H1 (cell line): ENCODE results near the gene TBCA. TPM values are rescaled to one million over a fixed set of nuclear protein-coding genes. Genes with fewer than 3 reads are reported as not detected.

ENCODE experiments used
- CTCF ChIA-PET: fragments of 300-600 bp; sonication (Branson Sonifier 250); formaldehyde crosslinking; loops from one replicate; lab custom pipeline; 2021; ENCODE audit not compliant: partially characterized antibody; lab: Charles Lee
- POLR2A ChIA-PET: fragments of 300-600 bp; sonication (Branson Sonifier 250); formaldehyde crosslinking; loops from one replicate; lab custom pipeline; 2021; ENCODE audit warnings: inconsistent platforms; ENCODE audit not compliant: partially characterized antibody; lab: Charles Lee
- DNase-seq, 2 experiments: peaks; one replicate each; pipeline versions ENCODE4 v3.0.0 to v3.0.0-alpha.2; 2010 to 2022; ENCODE audit warnings: low spot score in 2 of 2, low read depth in 1 of 2, mixed read lengths in 1 of 2
- FAIRE-seq: peaks from 2 replicates; lab custom pipeline; 2011; peaks lifted over from hg19 to GRCh38; lab: Jason Lieb, UNC
- H2AFZ ChIP-seq: 2 replicates; pipeline ENCODE4 v1.8.1; 2012; ENCODE audit warnings: low read length, inconsistent platforms
- H2AK5ac ChIP-seq: 2 replicates; pipeline ENCODE4 v1.6.1; 2013; ENCODE audit warnings: low read depth, low read length
- H2BK120ac ChIP-seq: replicated peaks from 2 replicates; pipeline ENCODE3; 2013; ENCODE audit warnings: low read depth, low read length, inconsistent platforms
- H2BK12ac ChIP-seq: 2 replicates; pipeline ENCODE4 v1.6.1; 2013; ENCODE audit warnings: low read depth, low read length
- H2BK15ac ChIP-seq: 2 replicates; pipeline ENCODE4 v1.6.1; 2013; ENCODE audit warnings: low read length
- H2BK20ac ChIP-seq: 2 replicates; pipeline ENCODE4 v1.6.1; 2013; ENCODE audit warnings: low read length
- H2BK5ac ChIP-seq: 2 replicates; pipeline ENCODE4 v1.6.1; 2013; ENCODE audit warnings: low read depth, low read length
- H3K14ac ChIP-seq: 2 replicates; pipeline ENCODE4 v1.6.1; 2013; ENCODE audit warnings: inconsistent platforms; ENCODE audit not compliant: insufficient read length
- H3K18ac ChIP-seq: 2 replicates; pipeline ENCODE4 v1.6.1; 2013; ENCODE audit warnings: low read length; ENCODE audit errors: extremely low read depth
- H3K23ac ChIP-seq: 2 replicates; pipeline ENCODE4 v1.6.1; 2013; ENCODE audit warnings: inconsistent platforms; ENCODE audit not compliant: insufficient read length
- H3K23me2 ChIP-seq: 2 replicates; pipeline ENCODE4 v1.6.1; 2013; ENCODE audit warnings: low read depth, low read length
- H3K27ac ChIP-seq: 2 replicates; pipeline ENCODE4 v1.6.1; 2011; ENCODE audit warnings: low read depth, low read length, inconsistent platforms
- H3K27me3 ChIP-seq, 4 experiments: replicated peaks in 1 of 4; 1 replicate in 1 of 4; 2 replicates in 3 of 4; pipeline versions ENCODE4 v1.6.1 to v1.8.1; 2011 to 2013; ENCODE audit warnings: low read length in 3 of 4, mild to moderate bottlenecking in 3 of 4, inconsistent platforms in 2 of 4, mixed read lengths in 2 of 4, moderate library complexity in 1 of 4; ENCODE audit not compliant: control insufficient read depth in 3 of 4, insufficient read depth in 3 of 4; ENCODE audit errors: extremely low read depth in 1 of 4
- H3K36me3 ChIP-seq, 4 experiments: 2 replicates each; pipeline versions ENCODE4 v1.6.1 to v1.8.1; 2011 to 2013; ENCODE audit warnings: mild to moderate bottlenecking in 4 of 4, low read length in 3 of 4, moderate library complexity in 2 of 4, control low read depth in 1 of 4, inconsistent platforms in 1 of 4; ENCODE audit not compliant: insufficient read depth in 4 of 4, control insufficient read depth in 2 of 4
- H3K4ac ChIP-seq: replicated peaks from 2 replicates; pipeline ENCODE3; 2013; ENCODE audit warnings: low read length, low read depth, mixed read lengths, inconsistent platforms; ENCODE audit not compliant: insufficient read length
- H3K4me1 ChIP-seq, 4 experiments: replicated peaks in 1 of 4; 1 replicate in 1 of 4; 2 replicates in 3 of 4; pipeline versions ENCODE4 v1.6.1 to v1.8.1; 2011 to 2013; ENCODE audit warnings: low read length in 3 of 4, inconsistent platforms in 2 of 4, mixed read lengths in 1 of 4; ENCODE audit not compliant: insufficient read depth in 4 of 4, control insufficient read depth in 3 of 4
- H3K4me2 ChIP-seq, 2 experiments: 2 replicates each; pipeline versions ENCODE4 v1.6.1 to v1.8.1; 2011 to 2013; ENCODE audit warnings: low read depth in 2 of 2, low read length in 2 of 2, control low read depth in 1 of 2, inconsistent platforms in 1 of 2, mild to moderate bottlenecking in 1 of 2; ENCODE audit not compliant: insufficient read depth in 1 of 2
- H3K4me3 ChIP-seq, 4 experiments: fragments of 200-600, 300-600 bp in 1 of 4; sonication (generic), shearing (Covaris generic), sonication (Bioruptor Twin) in 1 of 4; 2 replicates each; pipeline versions ENCODE4 v1.5.1 to v1.8.1; 2011 to 2016; ENCODE audit warnings: low read length in 4 of 4, low read depth in 3 of 4, control low read depth in 2 of 4, inconsistent platforms in 2 of 4, mild to moderate bottlenecking in 2 of 4, mixed read lengths in 1 of 4, moderate library complexity in 1 of 4; ENCODE audit not compliant: insufficient read depth in 2 of 4; ENCODE audit errors: extremely low read depth in 1 of 4
- H3K56ac ChIP-seq: replicated peaks from 2 replicates; pipeline ENCODE3; 2013; ENCODE audit warnings: low read depth, mild to moderate bottlenecking, mixed read lengths, low read length, inconsistent platforms; ENCODE audit not compliant: insufficient read length
- H3K79me1 ChIP-seq: 2 replicates; pipeline ENCODE4 v1.6.1; 2013; ENCODE audit warnings: low read depth, low read length, control low read depth
- H3K79me2 ChIP-seq, 2 experiments: 2 replicates each; pipeline versions ENCODE4 v1.6.1 to v1.8.1; 2012 to 2013; ENCODE audit warnings: low read length in 2 of 2, mild to moderate bottlenecking in 2 of 2, inconsistent platforms in 1 of 2; ENCODE audit not compliant: insufficient read depth in 2 of 2, control insufficient read depth in 1 of 2
- H3K9ac ChIP-seq, 4 experiments: replicated peaks in 1 of 4; 1 replicate in 1 of 4; 2 replicates in 3 of 4; pipeline versions ENCODE4 v1.6.1 to v1.8.1; 2011 to 2013; ENCODE audit warnings: low read depth in 3 of 4, low read length in 3 of 4, control low read depth in 2 of 4, mild to moderate bottlenecking in 2 of 4, moderate library complexity in 2 of 4, inconsistent platforms in 1 of 4; ENCODE audit errors: extremely low read depth in 1 of 4
- H3K9me3 ChIP-seq, 2 experiments: 2 replicates each; pipeline versions ENCODE4 v1.6.1 to v1.8.1; 2012 to 2013; ENCODE audit warnings: mild to moderate bottlenecking in 2 of 2, moderate library complexity in 2 of 2, control low read depth in 1 of 2, inconsistent platforms in 1 of 2, low read depth in 1 of 2, low read length in 1 of 2, mixed read lengths in 1 of 2; ENCODE audit not compliant: insufficient read depth in 2 of 2
- H4K20me1 ChIP-seq, 2 experiments: replicated peaks in 1 of 2; 2 replicates each; pipeline versions ENCODE3 to v1.8.1; 2011 to 2013; ENCODE audit warnings: inconsistent platforms in 2 of 2, low read length in 2 of 2, mild to moderate bottlenecking in 1 of 2; ENCODE audit not compliant: insufficient read depth in 2 of 2, control insufficient read depth in 1 of 2
- H4K5ac ChIP-seq: 2 replicates; pipeline ENCODE4 v1.6.1; 2013; ENCODE audit warnings: low read length, low read depth, mixed read lengths, inconsistent platforms; ENCODE audit not compliant: insufficient read length
- H4K8ac ChIP-seq: 2 replicates; pipeline ENCODE4 v1.8.0; 2013; ENCODE audit warnings: mild to moderate bottlenecking, moderate library complexity, low read length, inconsistent platforms; ENCODE audit not compliant: insufficient read depth; ENCODE audit errors: extremely low read depth
- H4K91ac ChIP-seq: replicated peaks from 2 replicates; pipeline ENCODE3; 2013; ENCODE audit warnings: low read length, mixed read lengths, inconsistent platforms; ENCODE audit not compliant: insufficient read length
- ATF3 ChIP-seq: IDR thresholded peaks from 2 replicates; pipeline ENCODE4 v1.6.1; 2011; ENCODE audit warnings: low read depth, mild to moderate bottlenecking, low read length; ENCODE audit not compliant: insufficient read depth
- CTCF ChIP-seq, 3 experiments: IDR thresholded peaks; 1 replicate in 2 of 3; 2 replicates in 1 of 3; pipeline versions ENCODE4 v1.5.1 to v1.6.1; 2011; ENCODE audit warnings: low read length in 3 of 3, mild to moderate bottlenecking in 3 of 3, inconsistent platforms in 2 of 3, low read depth in 1 of 3, moderate library complexity in 1 of 3; ENCODE audit not compliant: insufficient read depth in 1 of 3; ENCODE audit errors: control extremely low read depth in 1 of 3
- FOSL1 ChIP-seq: IDR thresholded peaks from 2 replicates; pipeline ENCODE4 v1.6.1; 2011; ENCODE audit warnings: mild to moderate bottlenecking, low read depth, low read length, moderate library complexity; ENCODE audit not compliant: insufficient read depth
- WGBS, 2 experiments: shearing (Covaris generic) in 1 of 2; methylation state at CpG; one replicate each; pipeline versions ENCODE4 v1.1.6 to v1.1.7; 2013 to 2015; ENCODE audit warnings: low lambda C conversion rate in 2 of 2, mixed read lengths in 2 of 2, inconsistent platforms in 1 of 2, low coverage in 1 of 2, missing lambda C conversion rate in 1 of 2; ENCODE audit not compliant: insufficient replicate concordance in 2 of 2, insufficient coverage in 1 of 2, insufficient read length in 1 of 2; ENCODE audit errors: extremely low coverage in 1 of 2, missing lambda C conversion rate in 1 of 2; 5-methylcytosine and 5-hydroxymethylcytosine counted together
- long read RNA-seq, 2 experiments: library from RNA in 1 of 2; library from capped mRNA in 1 of 2; stranded (forward); transcript quantifications; one replicate each; pipeline ENCODE4 v2.0.0, GENCODE V29; 2021; ENCODE audit warnings: inconsistent platforms in 1 of 2
- polyA minus RNA-seq, 3 experiments: library from RNA; depleted of rRNA, polyadenylated mRNA; stranded (reverse); fragments of >200 nt; gene quantifications; 1 replicate in 2 of 3; 2 replicates in 1 of 3; pipeline ENCODE4 v1.2.3, GENCODE V29; 2011
- polyA plus RNA-seq, 7 experiments: library from polyadenylated mRNA; depleted of rRNA in 3 of 7; stranded (reverse) in 5 of 7; unstranded in 2 of 7; fragments of >200 nt in 5 of 7; fragments of 200-250 nt in 2 of 7; gene quantifications; 1 replicate in 5 of 7; 2 replicates in 1 of 7; 4 replicates in 1 of 7; pipeline versions ENCODE4 v1.2.1 to v1.2.3, GENCODE V29; 2011 to 2013; ENCODE audit warnings: missing spikeins in 2 of 7, mixed read lengths in 2 of 7
- total RNA-seq: library from RNA; stranded (reverse); fragmentation: NEBNext Ultra II Directional; extraction: Animal tissue kit (Norgen Biotek cat#: 25700); gene quantifications from 2 replicates; pipeline ENCODE4 v1.2.1, GENCODE V29; 2021

The TBCA gene
- total RNA-seq (315 and 320 TPM in 2 replicates), polyA plus RNA-seq (2011; rRNA removed) (40.4 and 55.7 TPM in 2 replicates), polyA minus RNA-seq (2011; rRNA and poly(A)+ RNA removed) (3.9 and 5.0 TPM in 2 replicates)
- polyA plus RNA-seq (2011; cell fraction: cytosol; rRNA removed), result 203 TPM
- 20.1 TPM for polyA plus RNA-seq (2011; cell fraction: nucleus; rRNA removed)
- polyA plus RNA-seq (2012, experiment 1 of 2), result 172 to 409 TPM (median 203 TPM) in 4 replicates
- 175 TPM for polyA plus RNA-seq (2012, experiment 2 of 2)
- polyA plus RNA-seq (2013, experiment 1 of 2), result 799 TPM
- 801 TPM for polyA plus RNA-seq (2013, experiment 2 of 2)
- 46.1 TPM for polyA minus RNA-seq (2011; cell fraction: cytosol; rRNA and poly(A)+ RNA removed)
- 9.2 TPM for polyA minus RNA-seq (2011; cell fraction: nucleus; rRNA and poly(A)+ RNA removed)
- long read RNA-seq, experiment 1, transcript TBCA-205 (3 exons, 717 nt), result minor isoform, 11 of 145 reads
- long read RNA-seq, experiment 1, transcript TBCA-202 (4 exons, 683 nt), result major isoform, 117 of 145 reads
- long read RNA-seq, experiment 1, partial matches to known transcripts, result 8 of 145 reads
- long read RNA-seq, experiment 1, other reads (novel, unspliced or antisense), result 7 of 145 reads
- long read RNA-seq, experiment 2, transcript TBCA-202 (4 exons, 683 nt), result major isoform, 5 of 9 reads
- long read RNA-seq, experiment 2, partial matches to known transcripts, result 0 of 9 reads
- long read RNA-seq, experiment 2, other reads (novel, unspliced or antisense), result 0 of 9 reads

GRCh38 chr5:77775790-77776553 is at the start of gene TBCA:
Gene TBCA, minus strand, starts transcription at chr5:77776339. Its CDS starts 82 bp downstream, at chr5:77776257.
- Histone ChIP-seq H3K9ac (peak within 1 kb of the TSS; percentile 84 to 96 (median 86)), H3K18ac (peak within 1 kb of the TSS; percentile 91), H3K27ac (peak within 1 kb of the TSS; percentile 70; the same call in 1 of the 2 replicates), H2BK12ac (peak within 1 kb of the TSS; percentile 86), H3K4me1 (peaks cover 0 to 18% (median 8%) of the 10 kb centered on the region in 4 experiments; a peak in 4 of 7 replicates), H3K4ac (peak within 1 kb of the TSS; percentile 36), H4K20me1 (peaks cover 11 to 12% of the 10 kb centered on the region in 2 experiments), H2BK5ac (peak within 1 kb of the TSS; percentile 74; the same call in 1 of the 2 replicates), H3K23me2 (no peaks in the 10 kb centered on the region; the same call in 1 of the 2 replicates), H3K27me3 (no peaks in the 10 kb centered on the region), H2BK20ac (no peak within 1 kb of the TSS), H4K91ac (peak within 1 kb of the TSS; percentile 67), H3K23ac (no peak within 1 kb of the TSS), H2AK5ac (no peak within 1 kb of the TSS; the same call in 1 of the 2 replicates), H3K14ac (no peak within 1 kb of the TSS), H3K36me3 (peaks cover 0 to under 1% (median 0%) of the 10 kb centered on the region in 4 experiments; a peak in 1 of 8 replicates), H3K4me3 (peak within 1 kb of the TSS; percentile 72 to 86 (median 80)), H3K4me2 (peak within 1 kb of the TSS; percentile 76 to 92), H2AFZ (peak within 1 kb of the TSS; percentile 98), H3K9me3 (no peaks in the 10 kb centered on the region), H3K79me1 (no peaks in the 10 kb centered on the region), H4K8ac (peak within 1 kb of the TSS; percentile 91), H3K79me2 (peaks cover 11 to 47% of the 10 kb centered on the region in 2 experiments), H2BK15ac (peak within 1 kb of the TSS; percentile 62; the same call in 1 of the 2 replicates), H4K5ac (peak within 1 kb of the TSS; percentile 71), H3K56ac (peak within 1 kb of the TSS; percentile 55), H2BK120ac (peak within 1 kb of the TSS; percentile 9)
- ChIA-PET POLR2A (interaction anchor here (1.0 to 1.8 kb wide), 6 partner anchors 11 to 518 kb away, joined by 3 to 9 read pairs (median 4); partner anchors contain the start of gene AP3B1), CTCF (interaction anchor here (1.2 kb wide), 1 partner anchor 92 kb away, joined by 3 read pairs; no protein-coding TSS in a partner anchor)
- peak; percentile 81 to 93 for DNase-seq
- 1% methylated on average over 84 of the region's 89 CpGs; no CpG with 5 or more reads in 1 of the 2 experiments for WGBS, 2 experiments
- FAIRE-seq, result no peak
- TF ChIP-seq FOSL1 (no peak), ATF3 (no peak), CTCF (IDR thresholded peaks at IDR 0.05; ENCODE audit: control extremely low read depth in 1 of 3, insufficient read depth in 1 of 3, low read depth in 1 of 3, low read length in 3 of 3) (peak in 2 of 3 experiments; percentile 29 to 34; a peak in 2 of 4 replicates)
